Measurements from ENCODE around the gene DCUN1D2.
A peak's percentile ranks its signal among the peaks of the same experiment; 100 is the strongest.
"Not testable (repeated sequence)": the region's sequence is repeated elsewhere in the genome, so short reads cannot be mapped to it uniquely, and the experiment has no call there.

The DCUN1D2 gene

GRCh38 chr13:113452942-113453901 lies 37.3 kb downstream of the DCUN1D2 start, which contains the start of gene ADPRHL1:
TSS of gene ADPRHL1 (minus strand) at chr13:113453488. CDS start at chr13:113453437, 51 bp downstream.
- H3K4me3 ChIP-seq (replicated peaks; ENCODE audit: low read depth, low read length) = no peak within 1 kb of the TSS
- DNase-seq (ENCODE audit: extremely low read depth, low read depth) = no peak
- no peak for TF ChIP-seq CTCF (IDR thresholded peaks at IDR 0.05; ENCODE audit: low read depth, low read length, missing control alignments)

- no peak for TF ChIP-seq CTCF (IDR thresholded peaks at IDR 0.05; ENCODE audit: low read depth, low read length, missing control alignments)
- DNase-seq (ENCODE audit: extremely low read depth, low read depth) = no peak
- H3K4me3 ChIP-seq (replicated peaks; ENCODE audit: low read depth, low read length) = no peak overlapping the region
These were observed 38.0 kb downstream of the DCUN1D2 start for GRCh38 chr13:113452466-113452865.

- no peak for TF ChIP-seq CTCF (IDR thresholded peaks at IDR 0.05; ENCODE audit: low read depth, low read length, missing control alignments)
- no peak overlapping the region for H3K4me3 ChIP-seq (replicated peaks; ENCODE audit: low read depth, low read length)
- DNase-seq (ENCODE audit: extremely low read depth, low read depth) = no peak
These were observed 38.5 kb downstream of the DCUN1D2 start for GRCh38 chr13:113451951-113452421.

- DNase-seq (ENCODE audit: extremely low read depth, low read depth); H3K4me3 ChIP-seq (replicated peaks; ENCODE audit: low read depth, low read length): not testable (repeated sequence)
These were observed 39.5 kb downstream of the DCUN1D2 start for GRCh38 chr13:113450861-113451620.

GRCh38 chr13:113450348-113450744 lies 40.2 kb downstream of the DCUN1D2 start:
- H3K4me3 ChIP-seq (replicated peaks; ENCODE audit: low read depth, low read length); DNase-seq (ENCODE audit: extremely low read depth, low read depth): not testable (repeated sequence)

- no peak for TF ChIP-seq CTCF (IDR thresholded peaks at IDR 0.05; ENCODE audit: low read depth, low read length, missing control alignments)
- DNase-seq (ENCODE audit: extremely low read depth, low read depth) = no peak
- peak overlapping the region; percentile 46 for H3K4me3 ChIP-seq (replicated peaks; ENCODE audit: low read depth, low read length)
These were observed 40.7 kb downstream of the DCUN1D2 start for GRCh38 chr13:113449693-113450347.

GRCh38 chr13:113448885-113449692 lies 41.4 kb downstream of the DCUN1D2 start:
- DNase-seq (ENCODE audit: extremely low read depth, low read depth) = peak; percentile 74
- TF ChIP-seq CTCF (IDR thresholded peaks at IDR 0.05; ENCODE audit: low read depth, low read length, missing control alignments) = no peak
- H3K4me3 ChIP-seq (replicated peaks; ENCODE audit: low read depth, low read length) = peak overlapping the region; percentile 46
